MM.1S (cell line): ENCODE data around the gene THADA.

ENCODE experiments used
- CTCF ChIP-seq: fragments of 300-600 bp; sonication (generic); IDR thresholded peaks from 2 replicates; pipeline ENCODE4 v1.5.1; 2016; ENCODE audit warnings: antibody characterized with exemption, low read length, mixed read lengths
- EZH2 ChIP-seq: fragments of 300-600 bp; sonication (generic); optimal IDR thresholded peaks from 2 replicates; pipeline ENCODE3; 2017; ENCODE audit warnings: low read depth, mild to moderate bottlenecking, antibody characterized with exemption, low read length, mixed read lengths

- TF ChIP-seq CTCF (no peak), EZH2 (no peak)
Observed at GRCh38 chr2:43300222-43300621, 295.6 kb downstream of the THADA start.
